ENCODE data around the gene MCCD1. TPM values are rescaled to one million over a fixed set of nuclear protein-coding genes. Genes with fewer than 3 reads are reported as not detected.

The MCCD1 gene
- total and polyA plus RNA-seq, 2 of the 13 experiments (the other 11 are each of a cell fraction or from before 2014, with no cell fraction given): 0.15 TPM; not detected in 1

- TF ChIP-seq ZNF598 (CRISPR knock-in tag; IDR thresholded peaks at IDR 0.05; ENCODE audit: borderline replicate concordance) (peak; percentile 20; the same call in 1 of the 2 replicates), KDM5A (IDR thresholded peaks at IDR 0.05; ENCODE audit: borderline replicate concordance, low read length) (no peak), ZNF207 (IDR thresholded peaks at IDR 0.05; ENCODE audit: borderline replicate concordance) (no peak), KDM2A (CRISPR knock-in tag; IDR thresholded peaks at IDR 0.05; ENCODE audit: borderline replicate concordance, low read depth) (no peak), ZNF644 (CRISPR knock-in tag; IDR thresholded peaks at IDR 0.05; ENCODE audit: low read depth) (no peak), YY1 (IDR thresholded peaks at IDR 0.05; ENCODE audit: insufficient read depth, insufficient replicate concordance, low read depth, low read length) (no peak), MLX (CRISPR knock-in tag; IDR thresholded peaks at IDR 0.05) (no peak), ZNF263 (CRISPR knock-in tag; IDR thresholded peaks at IDR 0.05) (peak; percentile 50; the same call in 1 of the 2 replicates), PLRG1 (conservative IDR thresholded peaks at IDR 0.05) (no peak), ARID2 (CRISPR knock-in tag; IDR thresholded peaks at IDR 0.05; ENCODE audit: borderline replicate concordance) (no peak), ERF (CRISPR knock-in tag; IDR thresholded peaks at IDR 0.05) (no peak), ZBTB42 (CRISPR knock-in tag; IDR thresholded peaks at IDR 0.05) (no peak; the same call in 1 of the 2 replicates), FIP1L1 (IDR thresholded peaks at IDR 0.05; ENCODE audit: borderline replicate concordance, insufficient read depth, low read depth, low read length) (no peak), ZFX (CRISPR knock-in tag; IDR thresholded peaks at IDR 0.05; ENCODE audit: low read depth) (0 out of 2 replicates have a peak, but pooled peaks have one; percentile 45), FOXK2 (IDR thresholded peaks at IDR 0.05) (no peak), ZNF563 (CRISPR knock-in tag; IDR thresholded peaks at IDR 0.05) (0 out of 2 replicates have a peak, but pooled peaks have one; percentile 44), ARID3A (IDR thresholded peaks at IDR 0.05; ENCODE audit: low read depth, low read length) (no peak), DMTF1 (CRISPR knock-in tag; IDR thresholded peaks at IDR 0.05) (no peak), CBX2 (IDR thresholded peaks at IDR 0.05; ENCODE audit: low read depth, low read length) (no peak), CBX2 (CRISPR knock-in tag; IDR thresholded peaks at IDR 0.05; ENCODE audit: low read depth) (no peak), GATAD2A (CRISPR knock-in tag; IDR thresholded peaks at IDR 0.05) (0 out of 2 replicates have a peak, but pooled peaks have one; percentile 30), IRF1 (CRISPR knock-in tag; IDR thresholded peaks at IDR 0.05; ENCODE audit: low read depth) (no peak), ZFP36L1 (CRISPR knock-in tag; IDR thresholded peaks at IDR 0.05) (peak; percentile 60; the same call in 1 of the 2 replicates), TBL1XR1 (IDR thresholded peaks at IDR 0.05; ENCODE audit: borderline replicate concordance, low read length, partially characterized antibody) (no peak), PHF8 (CRISPR knock-in tag; IDR thresholded peaks at IDR 0.05) (peak; percentile 69), ZNF274 (CRISPR knock-in tag; IDR thresholded peaks at IDR 0.05) (peak; percentile 68; the same call in 1 of the 2 replicates)
Observed at GRCh38 chr6:31497531-31498476, 31.0 kb upstream of the MCCD1 start, which contains the start of gene MICB (continued).

Data from HepG2 (cell line).